BE2C (cell line): ENCODE results near the gene CEP128.

Experiments used
- DNase-seq: peaks from one replicate; pipeline ENCODE4 v3.0.0-alpha.2; 2020
- H3K27me3 ChIP-seq: fragments of 250-450 bp; sonication (Bioruptor Pico); 2 replicates; pipeline ENCODE4 v1.5.1; 2020; ENCODE audit warnings: mild to moderate bottlenecking
- H3K36me3 ChIP-seq: fragments of 250-450 bp; sonication (Bioruptor Pico); 2 replicates; pipeline ENCODE4 v1.5.1; 2020; ENCODE audit warnings: mild to moderate bottlenecking
- H3K4me1 ChIP-seq: fragments of 250-450 bp; sonication (Bioruptor Pico); 2 replicates; pipeline ENCODE4 v1.5.1; 2020
- H3K4me3 ChIP-seq: 2 replicates; pipeline ENCODE4 v1.5.1; 2011; ENCODE audit warnings: low read depth, low read length
- H3K9me3 ChIP-seq: fragments of 250-450 bp; sonication (Bioruptor Pico); 2 replicates; pipeline ENCODE4 v1.5.1; 2020
- TF ChIP-seq, protein P1 (sequence below): IDR thresholded peaks from 2 replicates; pipeline ENCODE4 v1.5.1; 2012; ENCODE audit warnings: mild to moderate bottlenecking, low read depth, low read length

CEP128 gene

DNA sequence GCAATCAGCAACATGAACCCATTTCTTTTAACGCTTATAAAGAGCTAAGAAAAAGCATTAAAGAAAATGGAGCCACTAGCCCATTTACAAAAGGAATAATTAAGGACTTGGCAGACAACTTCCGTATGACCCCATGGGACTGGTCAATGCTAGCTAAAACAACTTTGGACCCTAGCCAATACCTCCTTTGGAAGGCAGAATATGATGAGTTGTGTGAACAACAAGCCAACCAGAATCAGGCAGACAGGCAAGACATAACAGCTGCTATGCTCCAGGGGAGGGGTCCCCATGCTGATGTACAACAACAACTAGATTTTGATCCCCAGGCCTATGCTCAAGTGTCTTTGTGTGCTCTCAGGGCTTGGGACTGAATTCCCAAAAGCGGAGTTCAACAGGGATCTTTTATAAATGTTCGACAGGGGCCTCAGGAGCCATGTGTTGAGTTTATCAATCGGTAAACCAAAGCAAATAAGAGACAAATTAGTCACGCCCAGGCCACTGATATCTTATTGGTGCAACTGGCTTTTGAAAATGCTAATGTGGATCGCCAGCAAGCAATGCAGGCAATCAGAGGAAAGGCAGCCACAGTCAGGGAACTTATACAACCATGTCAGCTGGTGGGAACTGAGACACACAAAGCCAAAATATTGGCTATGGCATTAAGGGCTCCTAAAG is 475.9 kb downstream of the CEP128 start:
- Histone ChIP-seq H3K4me3 (no peak overlapping the region), H3K4me1 (no peaks in the 10 kb centered on the region), H3K27me3 (no peaks in the 10 kb centered on the region), H3K9me3 (no peaks in the 10 kb centered on the region), H3K36me3 (no peaks in the 10 kb centered on the region)
- no peak for DNase-seq
- TF ChIP-seq, protein P1, sequence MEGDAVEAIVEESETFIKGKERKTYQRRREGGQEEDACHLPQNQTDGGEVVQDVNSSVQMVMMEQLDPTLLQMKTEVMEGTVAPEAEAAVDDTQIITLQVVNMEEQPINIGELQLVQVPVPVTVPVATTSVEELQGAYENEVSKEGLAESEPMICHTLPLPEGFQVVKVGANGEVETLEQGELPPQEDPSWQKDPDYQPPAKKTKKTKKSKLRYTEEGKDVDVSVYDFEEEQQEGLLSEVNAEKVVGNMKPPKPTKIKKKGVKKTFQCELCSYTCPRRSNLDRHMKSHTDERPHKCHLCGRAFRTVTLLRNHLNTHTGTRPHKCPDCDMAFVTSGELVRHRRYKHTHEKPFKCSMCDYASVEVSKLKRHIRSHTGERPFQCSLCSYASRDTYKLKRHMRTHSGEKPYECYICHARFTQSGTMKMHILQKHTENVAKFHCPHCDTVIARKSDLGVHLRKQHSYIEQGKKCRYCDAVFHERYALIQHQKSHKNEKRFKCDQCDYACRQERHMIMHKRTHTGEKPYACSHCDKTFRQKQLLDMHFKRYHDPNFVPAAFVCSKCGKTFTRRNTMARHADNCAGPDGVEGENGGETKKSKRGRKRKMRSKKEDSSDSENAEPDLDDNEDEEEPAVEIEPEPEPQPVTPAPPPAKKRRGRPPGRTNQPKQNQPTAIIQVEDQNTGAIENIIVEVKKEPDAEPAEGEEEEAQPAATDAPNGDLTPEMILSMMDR, result no peak

DNA sequence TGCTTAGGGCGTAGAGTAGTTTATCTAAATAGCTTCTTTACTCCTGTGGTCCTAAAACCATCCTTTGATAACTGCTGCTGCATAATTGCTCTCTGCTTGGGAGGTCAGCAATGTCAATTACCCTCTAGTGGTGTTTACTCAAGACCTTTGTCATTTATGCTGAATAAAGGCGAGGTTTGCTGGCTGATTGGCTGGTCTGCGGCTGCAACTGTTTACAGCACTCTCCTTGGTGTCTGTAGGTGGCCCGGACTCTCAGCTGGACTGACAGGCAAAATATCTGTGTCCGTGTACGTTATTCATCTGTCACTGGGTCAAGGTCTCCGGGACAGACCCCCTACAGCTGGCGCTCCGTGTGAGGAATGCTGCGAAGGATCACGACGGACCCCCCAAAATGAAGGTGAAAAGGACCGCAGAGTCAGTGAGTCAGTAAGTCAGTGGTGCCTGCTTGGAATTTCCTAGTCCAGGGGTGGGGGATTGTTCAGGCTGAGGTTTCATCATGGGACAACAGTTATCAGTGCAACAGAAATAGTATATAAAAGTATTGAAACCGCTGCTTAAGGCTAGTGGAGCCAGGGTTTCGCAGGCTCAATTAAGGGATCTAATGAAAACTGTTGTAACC is 476.9 kb downstream of the CEP128 start:
- TF ChIP-seq, protein P1, result no peak
- H3K4me1 ChIP-seq, result no peaks in the 10 kb centered on the region
- no peaks in the 10 kb centered on the region for H3K27me3 ChIP-seq
- H3K36me3 ChIP-seq, result no peaks in the 10 kb centered on the region
- H3K9me3 ChIP-seq, result no peaks in the 10 kb centered on the region
- H3K4me3 ChIP-seq, result no peak overlapping the region
- DNase-seq, result no peak

DNA sequence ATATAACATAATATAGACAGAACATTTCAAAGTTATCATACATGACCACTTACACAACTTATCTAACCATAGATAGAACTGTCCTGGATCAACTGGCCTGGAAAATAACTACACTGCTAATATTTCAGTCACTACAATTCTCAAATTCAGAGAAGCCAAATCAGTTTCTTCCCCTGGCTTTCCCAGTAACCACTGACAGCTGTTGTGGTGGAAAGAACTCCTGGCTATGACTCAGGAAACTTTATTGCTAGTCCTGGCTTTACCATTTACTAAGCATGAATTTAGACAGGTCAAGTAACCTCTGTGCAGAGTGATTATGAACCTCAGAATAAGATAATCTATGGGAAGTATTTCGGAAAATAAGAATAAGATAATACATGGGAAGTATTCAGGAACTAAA is 485.3 kb downstream of the CEP128 start:
- TF ChIP-seq, protein P1, result no peak
- Histone ChIP-seq H3K36me3 (no peaks in the 10 kb centered on the region), H3K4me3 (no peak overlapping the region), H3K4me1 (no peaks in the 10 kb centered on the region), H3K27me3 (no peaks in the 10 kb centered on the region), H3K9me3 (no peaks in the 10 kb centered on the region)
- DNase-seq, result no peak

DNA sequence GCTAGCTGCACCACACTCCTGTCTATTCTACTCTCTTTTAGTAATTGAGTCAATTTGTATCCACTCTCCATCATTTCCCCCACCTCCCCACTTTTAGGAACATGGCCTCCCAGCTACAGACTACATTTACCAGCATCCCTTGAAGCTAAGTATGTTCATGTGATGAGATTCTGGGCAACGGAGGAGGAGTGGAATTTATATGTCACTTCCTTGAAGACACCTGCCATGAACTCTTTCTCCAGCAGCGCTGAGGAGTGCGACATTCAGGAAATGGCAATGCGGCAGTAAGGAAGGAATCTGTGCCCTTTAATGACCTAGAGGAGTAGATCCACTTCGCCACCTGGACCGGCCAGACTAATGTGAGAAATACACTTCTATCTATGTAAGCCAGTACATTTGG is 486.5 kb downstream of the CEP128 start:
- H3K4me3 ChIP-seq, result no peak overlapping the region
- TF ChIP-seq, protein P1, result no peak
- H3K9me3 ChIP-seq, result no peaks in the 10 kb centered on the region
- DNase-seq, result no peak
- H3K4me1 ChIP-seq, result no peaks in the 10 kb centered on the region
- no peaks in the 10 kb centered on the region for H3K27me3 ChIP-seq
- H3K36me3 ChIP-seq, result no peaks in the 10 kb centered on the region

DNA sequence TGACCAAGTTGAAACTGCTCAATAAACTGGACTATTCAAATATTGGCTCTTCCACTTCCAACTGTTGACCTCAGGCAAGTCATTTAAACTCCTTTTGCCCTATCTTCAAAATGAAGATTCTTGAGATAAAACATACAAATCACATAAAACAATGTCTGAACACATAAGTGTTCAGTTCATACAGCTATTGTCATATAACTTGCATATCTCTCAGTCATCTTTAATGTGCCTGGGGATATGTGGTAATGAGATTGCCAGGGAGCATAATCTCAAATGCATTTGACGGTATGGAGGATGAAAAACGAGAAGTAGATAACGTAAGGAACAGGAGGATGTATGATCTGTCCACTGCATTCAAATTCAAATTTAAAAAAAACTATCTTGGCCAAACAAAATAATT is 493.3 kb downstream of the CEP128 start:
- TF ChIP-seq, protein P1, result no peak
- Histone ChIP-seq H3K4me1 (no peaks in the 10 kb centered on the region; the same call in 1 of the 2 replicates), H3K4me3 (no peak overlapping the region), H3K36me3 (no peaks in the 10 kb centered on the region), H3K9me3 (no peaks in the 10 kb centered on the region), H3K27me3 (no peaks in the 10 kb centered on the region; the same call in 1 of the 2 replicates)
- DNase-seq, result no peak

DNA sequence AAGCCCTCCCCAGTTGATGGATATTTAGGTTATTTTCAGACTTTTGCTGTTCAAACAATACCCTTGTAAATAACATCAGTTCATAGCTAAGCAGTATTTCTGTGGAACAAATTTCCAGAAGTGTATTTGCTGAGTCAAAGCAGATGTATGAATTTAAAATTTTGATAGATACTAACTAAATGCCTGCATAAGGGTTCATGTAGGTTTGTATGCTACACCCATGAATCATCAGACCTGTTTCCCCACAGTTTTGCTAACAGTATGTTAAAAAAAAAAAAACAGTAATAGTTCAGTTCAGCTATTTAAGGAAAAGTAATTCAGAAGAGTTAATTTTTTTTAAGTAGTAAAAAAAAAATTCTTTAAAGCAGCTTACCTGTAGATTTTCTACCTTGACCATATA is 494.1 kb downstream of the CEP128 start:
- H3K4me3 ChIP-seq, result no peak overlapping the region
- TF ChIP-seq, protein P1, result no peak
- no peaks in the 10 kb centered on the region; the same call in 1 of the 2 replicates for H3K27me3 ChIP-seq
- H3K9me3 ChIP-seq, result no peaks in the 10 kb centered on the region
- no peaks in the 10 kb centered on the region; the same call in 1 of the 2 replicates for H3K4me1 ChIP-seq
- no peak for DNase-seq
- no peaks in the 10 kb centered on the region for H3K36me3 ChIP-seq
